ENCODE results near the gene ERP29.

- TF ChIP-seq POLR2AphosphoS5 (IDR thresholded peaks at IDR 0.05; ENCODE audit: low read depth, low read length) (no peak), TAF1 (IDR thresholded peaks at IDR 0.05; ENCODE audit: borderline replicate concordance, insufficient read depth, low read length) (no peak), FOXP2 (optimal IDR thresholded peaks at IDR 0.05; ENCODE audit: borderline replicate concordance, extremely low read depth, extremely low read length, insufficient read depth) (no peak), REST (IDR thresholded peaks at IDR 0.05; ENCODE audit: insufficient read depth in 1 of 2, low read depth in 2 of 2, low read length in 2 of 2) (no peak), SIN3A (IDR thresholded peaks at IDR 0.05; ENCODE audit: borderline replicate concordance, insufficient read depth, low read length) (no peak)
These were observed 4.3 kb upstream of the ERP29 start for GRCh38 chr12:112008918-112009317.

Measured in PFSK-1 (cell line).